ENCODE results near the gene SLFN13. TPM values are rescaled to one million over a fixed set of nuclear protein-coding genes. Genes with fewer than 3 reads are reported as not detected.

SLFN13 gene
- total and polyA plus RNA-seq, 2 of the 4 experiments (the other 2 are of a cell fraction), result 1.7 to 3.9 TPM

DNA sequence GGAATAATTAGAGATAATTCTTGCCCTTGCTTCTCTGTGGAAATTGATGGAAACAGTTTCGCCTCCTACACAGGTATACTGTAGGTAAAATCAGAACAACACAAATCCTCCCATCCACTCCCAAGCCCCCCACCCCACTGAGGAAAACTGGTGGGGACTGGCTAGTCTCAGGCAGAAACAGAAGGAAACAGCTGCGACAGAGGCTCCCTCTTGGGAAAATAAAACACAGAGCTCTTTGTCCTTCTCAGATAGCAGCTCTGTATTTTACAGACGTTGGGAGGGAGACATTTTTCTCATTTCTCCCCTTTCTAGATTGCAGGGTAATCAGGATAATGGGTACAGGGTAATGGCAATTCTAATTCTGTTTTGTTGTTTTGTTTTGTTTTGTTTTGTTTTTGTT, 1.1 kb downstream of the SLFN13 start:
- Histone ChIP-seq H3K14ac (replicated peaks; ENCODE audit: low read depth, low read length) (no peak overlapping the region), H2BK5ac (ENCODE audit: low read depth, low read length, poor library complexity, severe bottlenecking) (no peak overlapping the region), H2AK5ac (ENCODE audit: low read depth, low read length) (no peak overlapping the region), H3K79me1 (ENCODE audit: low read depth in 1 of 2, low read length in 2 of 2) (no peaks in the 10 kb centered on the region), H3K27me3 (ENCODE audit: control insufficient read depth, insufficient read depth, low read length) (peaks cover 28% of the 10 kb centered on the region), H3K36me3 (ENCODE audit: control insufficient read depth, insufficient read depth, low read length) (no peaks in the 10 kb centered on the region), H2BK15ac (ENCODE audit: low read depth, low read length) (no peak overlapping the region), H3K18ac (ENCODE audit: low read depth, low read length) (no peak overlapping the region), H2AFZ (replicated peaks; ENCODE audit: low read length, poor library complexity) (peak overlapping the region; percentile 63), H3K9me3 (ENCODE audit: control insufficient read depth, insufficient read depth, low read length) (peaks cover 2% of the 10 kb centered on the region), H3K56ac (ENCODE audit: extremely low read depth, insufficient read depth, low read length) (no peak overlapping the region), H3K27ac (ENCODE audit: insufficient read depth, low read length) (no peak overlapping the region), H4K91ac (ENCODE audit: insufficient read depth, low read depth, low read length) (no peak overlapping the region), H4K20me1 (ENCODE audit: insufficient read depth, low read length) (no peaks in the 10 kb centered on the region), H2AK9ac (replicated peaks; ENCODE audit: low read depth, low read length, poor library complexity) (no peak overlapping the region), H4K8ac (ENCODE audit: low read depth in 2 of 2, low read length in 2 of 2) (peak overlapping the region in 1 of 2 experiments; percentile 90; a peak in 1 of 4 replicates), H3K4ac (ENCODE audit: low read depth, low read length) (no peak overlapping the region), H3K4me3 (ENCODE audit: insufficient read depth, low read depth, low read length) (no peak overlapping the region), H4K5ac (ENCODE audit: low read depth, low read length) (no peak overlapping the region), H3K4me2 (ENCODE audit: low read depth, low read length) (no peak overlapping the region), H3K9ac (ENCODE audit: low read depth, low read length) (no peak overlapping the region), H2BK20ac (ENCODE audit: low read depth, low read length) (no peak overlapping the region), H3K23ac (ENCODE audit: low read depth, low read length) (no peak overlapping the region), H2BK120ac (ENCODE audit: low read depth, low read length) (no peak overlapping the region), H3K9me1 (ENCODE audit: insufficient read depth, low read length) (no peaks in the 10 kb centered on the region), H3K4me1 (ENCODE audit: control insufficient read depth, insufficient read depth, low read length) (no peaks in the 10 kb centered on the region)
- CTCF ChIA-PET, result interaction anchor here (1.9 kb wide), 1 partner anchor 10 kb away, joined by 6 read pairs; no protein-coding TSS in a partner anchor
- WGBS, 2 experiments (ENCODE audit: extremely low coverage in 2 of 2, insufficient read length in 1 of 2), result no CpG with 5 or more reads among the region's 3 CpGs
- dilution Hi-C loops (cut with HindIII; ENCODE audit: low sequenced_read_pairs, unreplicated experiment), result no loop called here
- POLR2A ChIA-PET (ENCODE audit: unreplicated experiment), result no interaction called here
- no peak for TF ChIP-seq NFE2L2 (IDR thresholded peaks at IDR 0.05; ENCODE audit: low read depth, low read length)
- TF ChIP-seq MAZ (IDR thresholded peaks at IDR 0.05; ENCODE audit: borderline replicate concordance, low read depth, low read length), result no peak
- no peak for TF ChIP-seq RAD21 (IDR thresholded peaks at IDR 0.05; ENCODE audit: low read length)
- TF ChIP-seq, protein P1, sequence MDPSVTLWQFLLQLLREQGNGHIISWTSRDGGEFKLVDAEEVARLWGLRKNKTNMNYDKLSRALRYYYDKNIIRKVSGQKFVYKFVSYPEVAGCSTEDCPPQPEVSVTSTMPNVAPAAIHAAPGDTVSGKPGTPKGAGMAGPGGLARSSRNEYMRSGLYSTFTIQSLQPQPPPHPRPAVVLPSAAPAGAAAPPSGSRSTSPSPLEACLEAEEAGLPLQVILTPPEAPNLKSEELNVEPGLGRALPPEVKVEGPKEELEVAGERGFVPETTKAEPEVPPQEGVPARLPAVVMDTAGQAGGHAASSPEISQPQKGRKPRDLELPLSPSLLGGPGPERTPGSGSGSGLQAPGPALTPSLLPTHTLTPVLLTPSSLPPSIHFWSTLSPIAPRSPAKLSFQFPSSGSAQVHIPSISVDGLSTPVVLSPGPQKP (IDR thresholded peaks at IDR 0.05; ENCODE audit: borderline replicate concordance, low read depth, low read length), result no peak
- no peak for TF ChIP-seq CEBPB (IDR thresholded peaks at IDR 0.05; ENCODE audit: low read depth, low read length)
- no peak for TF ChIP-seq RCOR1 (IDR thresholded peaks at IDR 0.05; ENCODE audit: insufficient replicate concordance, low read length)
- no peak for TF ChIP-seq BHLHE40 (IDR thresholded peaks at IDR 0.05; ENCODE audit: low read depth, low read length)
- no peak for TF ChIP-seq CHD1 (IDR thresholded peaks at IDR 0.05; ENCODE audit: low read depth, low read length)
- no peak for TF ChIP-seq SMC3 (IDR thresholded peaks at IDR 0.05; ENCODE audit: low read depth, low read length)
- no peak for TF ChIP-seq FOS (IDR thresholded peaks at IDR 0.05; ENCODE audit: low read depth, low read length)
- TF ChIP-seq RFX5 (IDR thresholded peaks at IDR 0.05; ENCODE audit: low read depth, low read length), result no peak
- TF ChIP-seq, protein P2, sequence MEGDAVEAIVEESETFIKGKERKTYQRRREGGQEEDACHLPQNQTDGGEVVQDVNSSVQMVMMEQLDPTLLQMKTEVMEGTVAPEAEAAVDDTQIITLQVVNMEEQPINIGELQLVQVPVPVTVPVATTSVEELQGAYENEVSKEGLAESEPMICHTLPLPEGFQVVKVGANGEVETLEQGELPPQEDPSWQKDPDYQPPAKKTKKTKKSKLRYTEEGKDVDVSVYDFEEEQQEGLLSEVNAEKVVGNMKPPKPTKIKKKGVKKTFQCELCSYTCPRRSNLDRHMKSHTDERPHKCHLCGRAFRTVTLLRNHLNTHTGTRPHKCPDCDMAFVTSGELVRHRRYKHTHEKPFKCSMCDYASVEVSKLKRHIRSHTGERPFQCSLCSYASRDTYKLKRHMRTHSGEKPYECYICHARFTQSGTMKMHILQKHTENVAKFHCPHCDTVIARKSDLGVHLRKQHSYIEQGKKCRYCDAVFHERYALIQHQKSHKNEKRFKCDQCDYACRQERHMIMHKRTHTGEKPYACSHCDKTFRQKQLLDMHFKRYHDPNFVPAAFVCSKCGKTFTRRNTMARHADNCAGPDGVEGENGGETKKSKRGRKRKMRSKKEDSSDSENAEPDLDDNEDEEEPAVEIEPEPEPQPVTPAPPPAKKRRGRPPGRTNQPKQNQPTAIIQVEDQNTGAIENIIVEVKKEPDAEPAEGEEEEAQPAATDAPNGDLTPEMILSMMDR (conservative IDR thresholded peaks at IDR 0.05; ENCODE audit: low read depth, low read length), result no peak
- no peak for TF ChIP-seq MXI1 (IDR thresholded peaks at IDR 0.05; ENCODE audit: borderline replicate concordance, low read depth, low read length)
- TF ChIP-seq, protein P3, sequence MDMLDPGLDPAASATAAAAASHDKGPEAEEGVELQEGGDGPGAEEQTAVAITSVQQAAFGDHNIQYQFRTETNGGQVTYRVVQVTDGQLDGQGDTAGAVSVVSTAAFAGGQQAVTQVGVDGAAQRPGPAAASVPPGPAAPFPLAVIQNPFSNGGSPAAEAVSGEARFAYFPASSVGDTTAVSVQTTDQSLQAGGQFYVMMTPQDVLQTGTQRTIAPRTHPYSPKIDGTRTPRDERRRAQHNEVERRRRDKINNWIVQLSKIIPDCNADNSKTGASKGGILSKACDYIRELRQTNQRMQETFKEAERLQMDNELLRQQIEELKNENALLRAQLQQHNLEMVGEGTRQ (IDR thresholded peaks at IDR 0.05; ENCODE audit: low read depth, low read length), result no peak
- DNase-seq (no peak), ATAC-seq (ENCODE audit: low read depth) (no peak)
- intact Hi-C loops (cut with micrococcal nuclease), result no loop called here
- in situ Hi-C loops (cut with MboI; ENCODE audit: low sequenced_read_pairs), result no loop called here
- BruUV-seq (replicated peaks), result no TSS peak

Measured in IMR-90 (cell line).